SJSA1 (cell line): Measurements from ENCODE around the gene ARCN1. TPM values are rescaled to one million over a fixed set of nuclear protein-coding genes. Genes with fewer than 3 reads are reported as not detected.

Experiments used
- DNase-seq, 2 experiments: peaks; one replicate each; pipeline ENCODE4 v3.0.0-alpha.2; 2015 to 2020; ENCODE audit warnings: low spot score in 2 of 2, low read depth in 1 of 2
- H3K27ac ChIP-seq: fragments of 250-450 bp; sonication (Bioruptor Pico); 2 replicates; pipeline ENCODE4 v1.5.1; 2020; ENCODE audit warnings: mild to moderate bottlenecking, moderate library complexity
- H3K27me3 ChIP-seq: fragments of 250-450 bp; sonication (Bioruptor Pico); replicated peaks from 2 replicates; pipeline ENCODE4 v1.5.1; 2020; ENCODE audit warnings: mild to moderate bottlenecking, moderate library complexity
- H3K36me3 ChIP-seq: fragments of 250-450 bp; sonication (Bioruptor Pico); 2 replicates; pipeline ENCODE4 v1.5.1; 2020; ENCODE audit warnings: mild to moderate bottlenecking
- H3K4me1 ChIP-seq: fragments of 250-450 bp; sonication (Bioruptor Pico); replicated peaks from 2 replicates; pipeline ENCODE4 v1.6.1; 2021; ENCODE audit warnings: mild to moderate bottlenecking
- H3K4me3 ChIP-seq: fragments of 250-450 bp; sonication (Bioruptor Pico); 2 replicates; pipeline ENCODE4 v1.5.1; 2020; ENCODE audit warnings: mild to moderate bottlenecking
- H3K9me3 ChIP-seq: fragments of 250-450 bp; sonication (Bioruptor Pico); replicated peaks from 2 replicates; pipeline ENCODE4 v1.5.1; 2020; ENCODE audit warnings: mild to moderate bottlenecking
- total RNA-seq: library from RNA; depleted of rRNA; stranded (reverse); fragments of >200 nt; shearing (Covaris generic); gene quantifications from 2 replicates; pipeline ENCODE4 v1.2.3, GENCODE V29; 2014; rRNA removed

The ARCN1 gene
- 70.9 and 102 TPM in 2 replicates for total RNA-seq

GRCh38 chr11:118572061-118572980, at the start of gene ARCN1:
TSS of gene ARCN1 (plus strand) at chr11:118572409. CDS start at chr11:118572548, 139 bp downstream.
- H3K9me3 ChIP-seq: no peaks in the 10 kb centered on the region
- peak within 1 kb of the TSS; percentile 95 for H3K27ac ChIP-seq
- peaks cover 7% of the 10 kb centered on the region; the same call in 1 of the 2 replicates for H3K4me1 ChIP-seq
- peak; percentile 62 to 64 for DNase-seq
- H3K27me3 ChIP-seq: no peaks in the 10 kb centered on the region
- peaks cover 9% of the 10 kb centered on the region for H3K36me3 ChIP-seq
- H3K4me3 ChIP-seq: peak within 1 kb of the TSS; percentile 86

GRCh38 chr11:118522571-118523072, 49.6 kb upstream of the ARCN1 start:
- peaks cover 8% of the 10 kb centered on the region for H3K36me3 ChIP-seq
- H3K27ac ChIP-seq: no peak overlapping the region
- no peaks in the 10 kb centered on the region for H3K4me1 ChIP-seq

GRCh38 chr11:118524356-118524755, 47.9 kb upstream of the ARCN1 start:
- H3K4me1 ChIP-seq: no peaks in the 10 kb centered on the region
- no peaks in the 10 kb centered on the region for H3K9me3 ChIP-seq
- H3K4me3 ChIP-seq: no peak overlapping the region
- DNase-seq: no peak
- peaks cover 8% of the 10 kb centered on the region for H3K36me3 ChIP-seq
- no peak overlapping the region for H3K27ac ChIP-seq
- H3K27me3 ChIP-seq: no peaks in the 10 kb centered on the region

More at GRCh38 chr11:118522571-118523072, 49.6 kb upstream of the ARCN1 start:
- Histone ChIP-seq H3K27me3 (no peaks in the 10 kb centered on the region), H3K9me3 (no peaks in the 10 kb centered on the region), H3K4me3 (no peak overlapping the region)
- no peak for DNase-seq

GRCh38 chr11:118524757-118525470, 47.3 kb upstream of the ARCN1 start:
- peaks cover 8% of the 10 kb centered on the region for H3K36me3 ChIP-seq
- no peaks in the 10 kb centered on the region for H3K9me3 ChIP-seq
- no peak for DNase-seq
- no peak overlapping the region for H3K27ac ChIP-seq
- no peaks in the 10 kb centered on the region for H3K27me3 ChIP-seq
- no peak overlapping the region for H3K4me3 ChIP-seq
- H3K4me1 ChIP-seq: peaks cover under 1% of the 10 kb centered on the region; the same call in 1 of the 2 replicates

- Histone ChIP-seq H3K9me3 (0 out of 2 replicates have a peak, but pooled peaks cover 3% of the 10 kb centered on the region), H3K36me3 (peaks cover 3% of the 10 kb centered on the region; the same call in 1 of the 2 replicates), H3K4me1 (peaks cover 13% of the 10 kb centered on the region), H3K27me3 (no peaks in the 10 kb centered on the region), H3K27ac (no peak overlapping the region), H3K4me3 (no peak overlapping the region)
- no peak for DNase-seq
Measured at GRCh38 chr11:118526688-118527087, 45.5 kb upstream of the ARCN1 start.

- H3K36me3 ChIP-seq: peaks cover 3% of the 10 kb centered on the region; the same call in 1 of the 2 replicates
- DNase-seq: no peak
- no peak within 1 kb of the TSS for H3K4me3 ChIP-seq
- H3K9me3 ChIP-seq: 0 out of 2 replicates have a peak, but pooled peaks cover 3% of the 10 kb centered on the region
- no peak within 1 kb of the TSS for H3K27ac ChIP-seq
- no peaks in the 10 kb centered on the region for H3K27me3 ChIP-seq
- H3K4me1 ChIP-seq: peaks cover 13% of the 10 kb centered on the region
Measured at GRCh38 chr11:118527109-118527508, 45.1 kb upstream of the ARCN1 start, which contains the start of gene TTC36. TSS of gene TTC36 (plus strand) at chr11:118527474. CDS start at chr11:118527495, 21 bp downstream.

GRCh38 chr11:118528511-118528910, 43.7 kb upstream of the ARCN1 start:
- H3K36me3 ChIP-seq: no peaks in the 10 kb centered on the region
- H3K4me3 ChIP-seq: no peak overlapping the region
- no peaks in the 10 kb centered on the region for H3K27me3 ChIP-seq
- no peak for DNase-seq
- H3K9me3 ChIP-seq: 0 out of 2 replicates have a peak, but pooled peaks cover 3% of the 10 kb centered on the region
- peaks cover 13% of the 10 kb centered on the region for H3K4me1 ChIP-seq
- H3K27ac ChIP-seq: no peak overlapping the region

GRCh38 chr11:118529584-118530175, 42.5 kb upstream of the ARCN1 start:
- H3K4me3 ChIP-seq: no peak overlapping the region
- H3K27ac ChIP-seq: no peak overlapping the region
- no peaks in the 10 kb centered on the region for H3K27me3 ChIP-seq
- H3K36me3 ChIP-seq: no peaks in the 10 kb centered on the region
- no peak for DNase-seq
- H3K4me1 ChIP-seq: peaks cover 13% of the 10 kb centered on the region
- 0 out of 2 replicates have a peak, but pooled peaks cover 3% of the 10 kb centered on the region for H3K9me3 ChIP-seq

GRCh38 chr11:118530180-118530682, 42.0 kb upstream of the ARCN1 start:
- Histone ChIP-seq H3K36me3 (no peaks in the 10 kb centered on the region), H3K4me3 (peak overlapping the region; percentile 67), H3K4me1 (peaks cover 13% of the 10 kb centered on the region), H3K9me3 (0 out of 2 replicates have a peak, but pooled peaks cover 3% of the 10 kb centered on the region), H3K27me3 (no peaks in the 10 kb centered on the region), H3K27ac (no peak overlapping the region)
- DNase-seq: no peak

- H3K4me1 ChIP-seq: peaks cover 13% of the 10 kb centered on the region
- peak within 1 kb of the TSS; percentile 67 for H3K4me3 ChIP-seq
- no peak within 1 kb of the TSS for H3K27ac ChIP-seq
- DNase-seq: peak in 1 of 2 experiments; percentile 30
- H3K9me3 ChIP-seq: 0 out of 2 replicates have a peak, but pooled peaks cover 3% of the 10 kb centered on the region
- H3K27me3 ChIP-seq: no peaks in the 10 kb centered on the region
- H3K36me3 ChIP-seq: no peaks in the 10 kb centered on the region
Measured at GRCh38 chr11:118530683-118531596, 41.3 kb upstream of the ARCN1 start, which contains the start of gene TMEM25. TSS of gene TMEM25 (plus strand) at chr11:118531192. CDS start at chr11:118531802, 610 bp downstream.

GRCh38 chr11:118531597-118532084, 40.6 kb upstream of the ARCN1 start:
- Histone ChIP-seq H3K36me3 (no peaks in the 10 kb centered on the region), H3K4me1 (peaks cover 13% of the 10 kb centered on the region), H3K4me3 (peak overlapping the region; percentile 67), H3K9me3 (0 out of 2 replicates have a peak, but pooled peaks cover 3% of the 10 kb centered on the region), H3K27ac (no peak overlapping the region), H3K27me3 (no peaks in the 10 kb centered on the region)
- DNase-seq: no peak

- Histone ChIP-seq H3K27ac (no peak overlapping the region), H3K9me3 (0 out of 2 replicates have a peak, but pooled peaks cover 3% of the 10 kb centered on the region), H3K36me3 (no peaks in the 10 kb centered on the region), H3K4me3 (no peak overlapping the region), H3K27me3 (no peaks in the 10 kb centered on the region), H3K4me1 (peaks cover 13% of the 10 kb centered on the region)
- no peak for DNase-seq
Measured at GRCh38 chr11:118532091-118532490, 40.1 kb upstream of the ARCN1 start.
